HEK293T (cell line): ENCODE data around the gene DHX8.

ENCODE experiments used
- ARNT ChIP-seq: fragments of 450-650 bp; IDR thresholded peaks from 2 replicates; pipeline ENCODE4 v1.6.1; 2017; ENCODE audit warnings: mild to moderate bottlenecking
- FOXK2 ChIP-seq: fragments of 450-650 bp; IDR thresholded peaks from 2 replicates; pipeline ENCODE4 v1.6.1; 2016; ENCODE audit warnings: mild to moderate bottlenecking
- LEF1 ChIP-seq: fragments of 450-650 bp; IDR thresholded peaks from 2 replicates; pipeline ENCODE4 v1.6.1; 2017; ENCODE audit warnings: mild to moderate bottlenecking, borderline replicate concordance
- NFRKB ChIP-seq: fragments of 450-650 bp; IDR thresholded peaks from 2 replicates; pipeline ENCODE4 v1.6.1; 2016; ENCODE audit warnings: mild to moderate bottlenecking, moderate library complexity
- SP1 ChIP-seq: fragments of 450-650 bp; IDR thresholded peaks from 2 replicates; pipeline ENCODE4 v1.6.1; 2017
- SUZ12 ChIP-seq: fragments of 450-650 bp; IDR thresholded peaks from 2 replicates; pipeline ENCODE4 v1.6.1; 2016; ENCODE audit warnings: mild to moderate bottlenecking
- ZNF384 ChIP-seq: fragments of 450-650 bp; IDR thresholded peaks from 2 replicates; pipeline ENCODE4 v1.6.1; 2016

GRCh38 chr17:43515656-43516055 lies 31.9 kb downstream of the DHX8 start:
- TF ChIP-seq ZNF384 (no peak), FOXK2 (no peak), SP1 (no peak), SUZ12 (no peak), NFRKB (no peak), ARNT (no peak), LEF1 (no peak)
